HepG2 (cell line): ENCODE data around the gene LDLRAP1. TPM values are rescaled to one million over a fixed set of nuclear protein-coding genes. Genes with fewer than 3 reads are reported as not detected.

Source experiments
- IKZF5 ChIP-seq: IDR thresholded peaks from 2 replicates; pipeline ENCODE4 v1.6.1; 2018; ENCODE audit warnings: missing genetic modification reagents, mild to moderate bottlenecking, missing compliant biosample characterization
- MAX ChIP-seq: IDR thresholded peaks from 2 replicates; pipeline ENCODE4 v1.6.1; 2012; ENCODE audit warnings: inconsistent platforms
- RARA ChIP-seq: IDR thresholded peaks from 2 replicates; pipeline ENCODE4 v1.6.1; 2016; ENCODE audit warnings: missing genetic modification reagents, missing compliant biosample characterization
- RARG ChIP-seq: sonication (generic); formaldehyde crosslinking; IDR thresholded peaks from 2 replicates; pipeline ENCODE4 v1.4.0; 2020; ENCODE audit warnings: low read depth, mild to moderate bottlenecking, missing genetic modification reagents
- ZMYM3 ChIP-seq: sonication (generic); formaldehyde crosslinking; IDR thresholded peaks from 2 replicates; pipeline ENCODE4 v1.5.1; 2020; ENCODE audit warnings: mild to moderate bottlenecking, missing genetic modification reagents
- ZNF687 ChIP-seq: sonication (generic); formaldehyde crosslinking; IDR thresholded peaks from 2 replicates; pipeline ENCODE4 v1.5.1; 2020; ENCODE audit warnings: mild to moderate bottlenecking, missing genetic modification reagents, moderate library complexity
- polyA plus RNA-seq, 8 experiments: library from polyadenylated mRNA; depleted of rRNA in 3 of 8; stranded (reverse) in 7 of 8; unstranded in 1 of 8; fragments of >200 nt; fragmentation: Illumina TruSeq in 4 of 8; extraction: Trizol in 4 of 8; gene quantifications; 2 replicates each; pipeline versions ENCODE4 v1.2.1 to v1.2.3, GENCODE V29; 2011 to 2016; ENCODE audit warnings: low read depth in 4 of 8, missing spikeins in 1 of 8, mixed read lengths in 1 of 8; ENCODE audit not compliant: insufficient read depth in 1 of 8
- total RNA-seq, 5 experiments: library from RNA; depleted of rRNA; stranded (reverse); fragments of >200 nt; fragmentation: Illumina TruSeq; extraction: Trizol; gene quantifications; 2 replicates each; pipeline ENCODE4 v1.2.3, GENCODE V29; 2016; ENCODE audit warnings: low read depth in 1 of 5

Gene LDLRAP1
- total and polyA plus RNA-seq, 2 of the 13 experiments (the other 11 are each of a cell fraction or from before 2014, with no cell fraction given) = 7.2 to 12.1 TPM

GRCh38 chr1:25562101-25562927, 18.9 kb downstream of the LDLRAP1 start (continued):
- TF ChIP-seq ZNF687 (CRISPR knock-in tag) (peak; percentile 36; the same call in 1 of the 2 replicates), IKZF5 (CRISPR knock-in tag) (no peak), RARA (CRISPR knock-in tag) (0 out of 2 replicates have a peak, but pooled peaks have one; percentile 8), RARG (CRISPR knock-in tag) (no peak), MAX (peak; percentile 18; the same call in 1 of the 2 replicates), ZMYM3 (CRISPR knock-in tag) (peak; percentile 80)
